Hepatocyte (in vitro differentiated cells): ENCODE data around the gene MARK2.

Source experiments
- EZH2 ChIP-seq: fragments of 200-600 bp; sonication (generic); IDR thresholded peaks from 2 replicates; pipeline ENCODE4 v1.6.1; 2016; ENCODE audit warnings: antibody characterized with exemption, mild to moderate bottlenecking, borderline replicate concordance
- TF ChIP-seq, protein P1 (sequence below): fragments of 200-600 bp; sonication (generic); IDR thresholded peaks from 2 replicates; pipeline ENCODE4 v1.5.1; 2016; ENCODE audit warnings: antibody characterized with exemption, mild to moderate bottlenecking; ENCODE audit not compliant: poor library complexity

DNA sequence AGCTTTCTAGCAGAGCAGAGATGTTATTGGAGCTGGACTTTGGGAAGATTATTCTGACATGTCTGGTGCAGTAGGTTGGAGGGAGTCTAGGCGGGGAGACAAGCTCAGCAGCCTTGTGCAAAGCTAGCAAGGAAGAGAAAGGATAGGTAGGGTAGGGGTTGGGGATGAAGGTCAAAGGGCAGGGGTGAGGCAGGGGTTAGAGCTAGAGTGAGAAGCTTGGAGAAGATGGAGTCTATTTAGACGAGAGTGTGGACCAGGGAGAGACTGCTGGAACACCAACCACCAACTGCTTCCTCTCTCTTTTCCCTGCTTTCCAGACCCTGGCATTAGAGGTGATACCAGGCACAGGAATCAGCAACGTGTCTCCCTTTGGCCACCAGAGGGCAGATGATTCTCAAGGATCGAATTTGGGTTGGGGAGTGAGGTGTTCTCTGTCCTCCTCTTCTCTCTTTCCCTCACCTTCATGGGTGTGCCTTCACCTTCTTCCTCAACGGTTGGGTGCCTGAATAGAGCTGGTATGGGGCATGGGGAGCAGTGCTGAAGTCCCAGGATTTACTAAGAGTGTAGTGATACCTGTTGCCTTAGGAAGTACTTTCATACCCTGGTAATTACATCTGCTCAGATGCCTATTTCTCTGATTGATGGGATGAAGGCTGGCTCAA is 1.8 kb upstream of the MARK2 start:
- TF ChIP-seq, protein P1, sequence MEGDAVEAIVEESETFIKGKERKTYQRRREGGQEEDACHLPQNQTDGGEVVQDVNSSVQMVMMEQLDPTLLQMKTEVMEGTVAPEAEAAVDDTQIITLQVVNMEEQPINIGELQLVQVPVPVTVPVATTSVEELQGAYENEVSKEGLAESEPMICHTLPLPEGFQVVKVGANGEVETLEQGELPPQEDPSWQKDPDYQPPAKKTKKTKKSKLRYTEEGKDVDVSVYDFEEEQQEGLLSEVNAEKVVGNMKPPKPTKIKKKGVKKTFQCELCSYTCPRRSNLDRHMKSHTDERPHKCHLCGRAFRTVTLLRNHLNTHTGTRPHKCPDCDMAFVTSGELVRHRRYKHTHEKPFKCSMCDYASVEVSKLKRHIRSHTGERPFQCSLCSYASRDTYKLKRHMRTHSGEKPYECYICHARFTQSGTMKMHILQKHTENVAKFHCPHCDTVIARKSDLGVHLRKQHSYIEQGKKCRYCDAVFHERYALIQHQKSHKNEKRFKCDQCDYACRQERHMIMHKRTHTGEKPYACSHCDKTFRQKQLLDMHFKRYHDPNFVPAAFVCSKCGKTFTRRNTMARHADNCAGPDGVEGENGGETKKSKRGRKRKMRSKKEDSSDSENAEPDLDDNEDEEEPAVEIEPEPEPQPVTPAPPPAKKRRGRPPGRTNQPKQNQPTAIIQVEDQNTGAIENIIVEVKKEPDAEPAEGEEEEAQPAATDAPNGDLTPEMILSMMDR = peak; percentile 91
- TF ChIP-seq EZH2 = no peak
